ENCODE measurements around the gene NEAT1.

DNA sequence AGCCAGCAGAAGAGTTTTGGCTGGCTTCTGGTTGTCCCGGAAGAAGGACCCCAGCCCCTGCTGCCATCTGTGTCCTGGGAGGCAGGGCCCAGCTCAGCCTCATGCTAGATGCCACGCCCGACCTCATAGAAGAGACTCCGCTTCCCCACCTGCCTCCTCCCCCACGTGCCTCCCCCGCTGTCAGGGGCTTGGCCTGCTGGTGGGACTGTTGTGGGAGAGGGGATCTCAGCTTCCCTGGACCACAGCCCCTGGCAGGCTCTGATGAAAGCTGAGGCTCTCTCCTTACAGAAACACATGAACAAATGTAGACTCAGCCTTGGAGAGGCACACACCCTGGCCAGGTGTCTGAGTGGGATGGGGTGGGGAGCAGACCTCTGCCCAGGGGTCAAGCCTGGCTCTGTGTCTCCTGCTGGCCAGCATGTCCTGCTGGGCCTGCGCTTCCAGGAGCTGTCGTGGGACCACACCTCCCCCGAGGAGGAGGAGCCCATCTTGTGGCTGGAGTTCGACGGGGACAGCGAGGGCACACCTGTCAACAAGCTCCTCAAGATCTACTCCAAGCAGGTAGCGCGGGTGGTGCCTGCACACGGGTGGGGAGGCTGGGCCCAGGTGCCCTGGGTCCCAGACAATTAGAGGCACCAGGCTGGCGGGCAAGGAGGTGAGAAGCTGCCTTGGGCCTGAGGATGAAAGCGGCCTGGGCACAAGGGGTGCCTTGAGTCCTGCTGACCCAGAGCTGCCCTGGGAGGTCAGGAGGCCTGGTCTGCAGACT lies 22.1 kb upstream of the NEAT1 start:
- no peak for TF ChIP-seq RFX5 (IDR thresholded peaks at IDR 0.05; ENCODE audit: borderline replicate concordance, low read depth, low read length)
- no peak for TF ChIP-seq POLR2AphosphoS5 (IDR thresholded peaks at IDR 0.05; ENCODE audit: low read depth, low read length)
- TF ChIP-seq, protein P1, sequence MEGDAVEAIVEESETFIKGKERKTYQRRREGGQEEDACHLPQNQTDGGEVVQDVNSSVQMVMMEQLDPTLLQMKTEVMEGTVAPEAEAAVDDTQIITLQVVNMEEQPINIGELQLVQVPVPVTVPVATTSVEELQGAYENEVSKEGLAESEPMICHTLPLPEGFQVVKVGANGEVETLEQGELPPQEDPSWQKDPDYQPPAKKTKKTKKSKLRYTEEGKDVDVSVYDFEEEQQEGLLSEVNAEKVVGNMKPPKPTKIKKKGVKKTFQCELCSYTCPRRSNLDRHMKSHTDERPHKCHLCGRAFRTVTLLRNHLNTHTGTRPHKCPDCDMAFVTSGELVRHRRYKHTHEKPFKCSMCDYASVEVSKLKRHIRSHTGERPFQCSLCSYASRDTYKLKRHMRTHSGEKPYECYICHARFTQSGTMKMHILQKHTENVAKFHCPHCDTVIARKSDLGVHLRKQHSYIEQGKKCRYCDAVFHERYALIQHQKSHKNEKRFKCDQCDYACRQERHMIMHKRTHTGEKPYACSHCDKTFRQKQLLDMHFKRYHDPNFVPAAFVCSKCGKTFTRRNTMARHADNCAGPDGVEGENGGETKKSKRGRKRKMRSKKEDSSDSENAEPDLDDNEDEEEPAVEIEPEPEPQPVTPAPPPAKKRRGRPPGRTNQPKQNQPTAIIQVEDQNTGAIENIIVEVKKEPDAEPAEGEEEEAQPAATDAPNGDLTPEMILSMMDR (IDR thresholded peaks at IDR 0.05; ENCODE audit: control extremely low read depth in 1 of 3, insufficient read depth in 1 of 3, low read depth in 1 of 3, low read length in 3 of 3) = no peak
- no peak for TF ChIP-seq RAD21 (IDR thresholded peaks at IDR 0.05 in 1 of 2, conservative IDR thresholded peaks at IDR 0.05 in 1 of 2; ENCODE audit: low read depth in 2 of 2, low read length in 2 of 2)
- TF ChIP-seq RXRA (IDR thresholded peaks at IDR 0.05; ENCODE audit: insufficient read depth, low read depth, low read length) = no peak
- TF ChIP-seq, protein P2, sequence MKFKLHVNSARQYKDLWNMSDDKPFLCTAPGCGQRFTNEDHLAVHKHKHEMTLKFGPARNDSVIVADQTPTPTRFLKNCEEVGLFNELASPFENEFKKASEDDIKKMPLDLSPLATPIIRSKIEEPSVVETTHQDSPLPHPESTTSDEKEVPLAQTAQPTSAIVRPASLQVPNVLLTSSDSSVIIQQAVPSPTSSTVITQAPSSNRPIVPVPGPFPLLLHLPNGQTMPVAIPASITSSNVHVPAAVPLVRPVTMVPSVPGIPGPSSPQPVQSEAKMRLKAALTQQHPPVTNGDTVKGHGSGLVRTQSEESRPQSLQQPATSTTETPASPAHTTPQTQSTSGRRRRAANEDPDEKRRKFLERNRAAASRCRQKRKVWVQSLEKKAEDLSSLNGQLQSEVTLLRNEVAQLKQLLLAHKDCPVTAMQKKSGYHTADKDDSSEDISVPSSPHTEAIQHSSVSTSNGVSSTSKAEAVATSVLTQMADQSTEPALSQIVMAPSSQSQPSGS (IDR thresholded peaks at IDR 0.05; ENCODE audit: low read length) = no peak
- TF ChIP-seq CEBPB (IDR thresholded peaks at IDR 0.05; ENCODE audit: low read depth, low read length) = no peak
- TF ChIP-seq PHF8 (conservative IDR thresholded peaks at IDR 0.05; ENCODE audit: low read depth, low read length) = no peak
- no peak for TF ChIP-seq SIN3A (conservative IDR thresholded peaks at IDR 0.05 in 1 of 2, IDR thresholded peaks at IDR 0.05 in 1 of 2; ENCODE audit: low read depth in 1 of 2, low read length in 2 of 2)

Data from H1 (cell line).